Progenitor cell of endocrine pancreas (in vitro differentiated cells): Measurements from ENCODE around the gene GRWD1. TPM values are rescaled to one million over a fixed set of nuclear protein-coding genes. Genes with fewer than 3 reads are reported as not detected.

Experiments used
- DNase-seq: peaks from one replicate; pipeline ENCODE4 v3.0.0; 2021; ENCODE audit warnings: low spot score; ENCODE audit not compliant: unreplicated experiment
- H3K27ac Mint-ChIP-seq: 2 replicates; pipeline ENCODE4 v1.8.0; 2021; ENCODE audit warnings: mild to moderate bottlenecking, moderate library complexity, mixed read lengths
- H3K27me3 Mint-ChIP-seq: 2 replicates; pipeline ENCODE4 v1.8.0; 2021; ENCODE audit warnings: mixed read lengths
- H3K36me3 Mint-ChIP-seq: 2 replicates; pipeline ENCODE4 v1.8.0; 2022; ENCODE audit warnings: mixed read lengths; ENCODE audit not compliant: insufficient read depth
- H3K4me1 Mint-ChIP-seq: 2 replicates; pipeline ENCODE4 v1.8.0; 2021; ENCODE audit warnings: low read depth, mixed read lengths
- H3K4me3 Mint-ChIP-seq: 2 replicates; pipeline ENCODE4 v1.8.0; 2021; ENCODE audit warnings: low read depth, mild to moderate bottlenecking, moderate library complexity, mixed read lengths
- H3K9me3 Mint-ChIP-seq: 2 replicates; pipeline ENCODE4 v1.8.0; 2021; ENCODE audit warnings: low read depth, mixed read lengths
- CTCF ChIP-seq: fragments of 200-600 bp; sonication (generic); IDR thresholded peaks from one replicate; pipeline ENCODE4 v1.5.0; 2021; ENCODE audit warnings: antibody characterized with exemption, mild to moderate bottlenecking; ENCODE audit not compliant: unreplicated experiment
- total RNA-seq: library from RNA; stranded (reverse); gene quantifications from 2 replicates; pipeline ENCODE4 v1.2.1, GENCODE V29; 2021

The GRWD1 gene
- total RNA-seq, 1 donor from 2014 or later: 35.9 TPM

- no peak overlapping the region for H3K27ac Mint-ChIP-seq
- H3K4me1 Mint-ChIP-seq: peaks cover 7% of the 10 kb centered on the region
- no peaks in the 10 kb centered on the region for H3K9me3 Mint-ChIP-seq
- H3K36me3 Mint-ChIP-seq: peaks cover 32% of the 10 kb centered on the region
- TF ChIP-seq CTCF: no peak
- H3K27me3 Mint-ChIP-seq: no peaks in the 10 kb centered on the region
- no peak overlapping the region for H3K4me3 Mint-ChIP-seq
- no peak for DNase-seq
Observed at GRCh38 chr19:48473161-48473966, 27.6 kb downstream of the GRWD1 start.

- H3K9me3 Mint-ChIP-seq: no peaks in the 10 kb centered on the region
- H3K4me3 Mint-ChIP-seq: no peak overlapping the region
- no peaks in the 10 kb centered on the region for H3K27me3 Mint-ChIP-seq
- no peak for DNase-seq
- H3K27ac Mint-ChIP-seq: no peak overlapping the region
- no peak for TF ChIP-seq CTCF
- H3K36me3 Mint-ChIP-seq: peaks cover 32% of the 10 kb centered on the region
- H3K4me1 Mint-ChIP-seq: peaks cover 5% of the 10 kb centered on the region
Observed at GRCh38 chr19:48474084-48474592, 28.4 kb downstream of the GRWD1 start.

- H3K27me3 Mint-ChIP-seq: no peaks in the 10 kb centered on the region
- TF ChIP-seq CTCF: no peak
- no peak for DNase-seq
- H3K4me3 Mint-ChIP-seq: no peak overlapping the region
- H3K4me1 Mint-ChIP-seq: peaks cover 3% of the 10 kb centered on the region
- H3K36me3 Mint-ChIP-seq: peaks cover 40% of the 10 kb centered on the region
- no peaks in the 10 kb centered on the region for H3K9me3 Mint-ChIP-seq
- no peak overlapping the region for H3K27ac Mint-ChIP-seq
Observed at GRCh38 chr19:48475369-48476068, 29.7 kb downstream of the GRWD1 start.

- Mint-ChIP-seq H3K27ac (peak overlapping the region; percentile 56), H3K36me3 (peaks cover 37% of the 10 kb centered on the region)
Observed at GRCh38 chr19:48476176-48476575, 30.4 kb downstream of the GRWD1 start.

More at GRCh38 chr19:48476176-48476575, 30.4 kb downstream of the GRWD1 start:
- no peak for TF ChIP-seq CTCF
- Mint-ChIP-seq H3K4me3 (no peak overlapping the region), H3K4me1 (no peaks in the 10 kb centered on the region), H3K27me3 (no peaks in the 10 kb centered on the region), H3K9me3 (no peaks in the 10 kb centered on the region)
- no peak for DNase-seq
